Choroid plexus epithelial cell (primary cell): ENCODE measurements around the gene ALS2CL.

Source experiments
- DNase-seq: peaks from one replicate; pipeline ENCODE4 v3.0.0-alpha.2; 2010; ENCODE audit warnings: low read depth
- H3K4me3 ChIP-seq: 2 replicates; pipeline ENCODE4 v1.5.1; 2011; ENCODE audit warnings: low read depth, mild to moderate bottlenecking, control low read depth, low read length, moderate library complexity
- CTCF ChIP-seq: conservative IDR thresholded peaks from 2 replicates; pipeline ENCODE4 v1.5.1; 2011; ENCODE audit warnings: low read depth, mild to moderate bottlenecking, control low read depth, inconsistent platforms, low read length, moderate library complexity

Gene ALS2CL

GRCh38 chr3:46702246-46703012 lies 8.9 kb upstream of the ALS2CL start:
- DNase-seq: no peak
- no peak for TF ChIP-seq CTCF
- no peak overlapping the region for H3K4me3 ChIP-seq

- no peak within 1 kb of the TSS for H3K4me3 ChIP-seq
- DNase-seq: no peak
- TF ChIP-seq CTCF: no peak
Observed at GRCh38 chr3:46701181-46701939, 7.9 kb upstream of the ALS2CL start, which contains the start of gene TMIE. TMIE (plus strand) TSS chr3:46701392; CDS start chr3:46701488, 96 bp downstream.

GRCh38 chr3:46700772-46701171 lies 7.3 kb upstream of the ALS2CL start:
- H3K4me3 ChIP-seq: no peak overlapping the region
- TF ChIP-seq CTCF: no peak
- no peak for DNase-seq

- TF ChIP-seq CTCF: no peak
- no peak for DNase-seq
- H3K4me3 ChIP-seq: no peak overlapping the region
Observed at GRCh38 chr3:46699676-46700523, 6.4 kb upstream of the ALS2CL start.

- peak; percentile 11 for TF ChIP-seq CTCF
- H3K4me3 ChIP-seq: no peak overlapping the region
- peak; percentile 49 for DNase-seq
Observed at GRCh38 chr3:46695962-46696894, 2.7 kb upstream of the ALS2CL start.
